GM23248 (cell line): Measurements from ENCODE around the gene AP1M1. TPM values are rescaled to one million over a fixed set of nuclear protein-coding genes. Genes with fewer than 3 reads are reported as not detected.

Source experiments
- DNase-seq: peaks from one replicate; pipeline ENCODE4 v3.0.0-alpha.2; 2015
- H2AFZ ChIP-seq: fragments of 200-600 bp; sonication (generic); 2 replicates; pipeline ENCODE4 v1.6.1; 2016; ENCODE audit warnings: antibody characterized with exemption
- H3F3A ChIP-seq: fragments of 200-600 bp; sonication (generic); 2 replicates; pipeline ENCODE4 v1.6.1; 2016; ENCODE audit warnings: mild to moderate bottlenecking, antibody characterized with exemption, mixed run types; ENCODE audit not compliant: insufficient read depth
- H3K27ac ChIP-seq: fragments of 200-600 bp; sonication (generic); 2 replicates; pipeline ENCODE4 v1.5.1; 2016; ENCODE audit warnings: mild to moderate bottlenecking
- H3K27me3 ChIP-seq: fragments of 200-600 bp; sonication (generic); replicated peaks from 2 replicates; pipeline ENCODE4 v1.6.1; 2016; ENCODE audit warnings: mild to moderate bottlenecking; ENCODE audit not compliant: insufficient read depth
- H3K36me3 ChIP-seq: fragments of 200-600 bp; sonication (generic); 2 replicates; pipeline ENCODE4 v1.6.1; 2016; ENCODE audit warnings: low read depth, mild to moderate bottlenecking
- H3K4me1 ChIP-seq: fragments of 200-600 bp; sonication (generic); 2 replicates; pipeline ENCODE4 v1.6.1; 2016; ENCODE audit warnings: mild to moderate bottlenecking; ENCODE audit not compliant: insufficient read depth
- H3K4me2 ChIP-seq: fragments of 200-600 bp; sonication (generic); one replicate; pipeline ENCODE4 v1.6.1; 2016; ENCODE audit warnings: mild to moderate bottlenecking; ENCODE audit not compliant: unreplicated experiment
- H3K4me3 ChIP-seq: fragments of 200-600 bp; sonication (generic); 2 replicates; pipeline ENCODE4 v1.5.1; 2016; ENCODE audit warnings: mild to moderate bottlenecking
- H3K79me2 ChIP-seq: fragments of 200-600 bp; sonication (generic); 2 replicates; pipeline ENCODE4 v1.6.1; 2016; ENCODE audit warnings: mild to moderate bottlenecking; ENCODE audit not compliant: insufficient read depth
- H3K9ac ChIP-seq: fragments of 200-600 bp; sonication (generic); 2 replicates; pipeline ENCODE4 v1.6.1; 2016; ENCODE audit warnings: mild to moderate bottlenecking
- H3K9me2 ChIP-seq: fragments of 200-600 bp; sonication (generic); 2 replicates; pipeline ENCODE4 v1.6.1; 2016; ENCODE audit warnings: mixed run types, mild to moderate bottlenecking, moderate library complexity; ENCODE audit not compliant: insufficient read depth
- H3K9me3 ChIP-seq: fragments of 200-600 bp; sonication (generic); one replicate; pipeline ENCODE4 v1.6.1; 2017; ENCODE audit warnings: low read depth
- H4K20me1 ChIP-seq: fragments of 200-600 bp; sonication (generic); 2 replicates; pipeline ENCODE4 v1.6.0; 2016; ENCODE audit not compliant: insufficient read depth
- EZH2 ChIP-seq: fragments of 200-600 bp; sonication (generic); IDR thresholded peaks from 2 replicates; pipeline ENCODE4 v1.6.1; 2018; ENCODE audit warnings: antibody characterized with exemption, mild to moderate bottlenecking; ENCODE audit not compliant: insufficient read depth, poor library complexity, severe bottlenecking
- EZH2phosphoT487 ChIP-seq: fragments of 200-600 bp; sonication (generic); IDR thresholded peaks from 2 replicates; pipeline ENCODE4 v1.6.1; 2018; ENCODE audit warnings: antibody characterized with exemption, moderate library complexity, mild to moderate bottlenecking, low read depth; ENCODE audit not compliant: insufficient read depth
- WGBS, 2 experiments: methylation state at CpG; one replicate each; pipeline ENCODE4 v1.1.6; 2015 to 2017; ENCODE audit warnings: low lambda C conversion rate in 2 of 2, low coverage in 1 of 2; ENCODE audit errors: missing lambda C conversion rate in 2 of 2; 5-methylcytosine and 5-hydroxymethylcytosine counted together
- in situ Hi-C: fragments of 300-500 bp; cut with MboI; formaldehyde crosslinking; loops from 2 replicates; pipeline ENCODE4 v1.15.0; 2020
- polyA plus RNA-seq: library from polyadenylated mRNA; unstranded; fragments of >200 nt; fragmentation: Nextera tagmentation; extraction: Ambion mirVana; gene quantifications from 2 replicates; pipeline ENCODE4 v1.2.1, GENCODE V29; 2016
- total RNA-seq: library from RNA; depleted of rRNA; stranded (reverse); fragments of >200 nt; shearing (Covaris generic); gene quantifications from 2 replicates; pipeline ENCODE4 v1.2.3, GENCODE V29; 2014

AP1M1 gene
- total and polyA plus RNA-seq, 2 experiments from 2014 or later, result 90.0 to 96.2 TPM

- Histone ChIP-seq H3K4me3 (no peak overlapping the region), H3K9ac (no peak overlapping the region), H3K4me2 (no peak overlapping the region), H3K79me2 (no peaks in the 10 kb centered on the region), H3K9me3 (no peaks in the 10 kb centered on the region), H3K9me2 (no peaks in the 10 kb centered on the region), H3K4me1 (no peaks in the 10 kb centered on the region), H3K27ac (no peak overlapping the region), H3F3A (no peaks in the 10 kb centered on the region), H3K27me3 (no peaks in the 10 kb centered on the region), H2AFZ (no peak overlapping the region), H4K20me1 (no peaks in the 10 kb centered on the region), H3K36me3 (peaks cover 11% of the 10 kb centered on the region; the same call in 1 of the 2 replicates)
- no peak for DNase-seq
- in situ Hi-C loops, result no loop called here
- 96 to 97% methylated on average over 16 of the region's 16 CpGs for WGBS, 2 experiments
- no peak for TF ChIP-seq EZH2
- TF ChIP-seq EZH2phosphoT487, result no peak
These were observed 34.4 kb downstream of the AP1M1 start for GRCh38 chr19:16232127-16232526.

GRCh38 chr19:16232568-16232967, 34.9 kb downstream of the AP1M1 start:
- H3K36me3 ChIP-seq, result peaks cover 11% of the 10 kb centered on the region; the same call in 1 of the 2 replicates
- no peak overlapping the region for H3K27ac ChIP-seq
- H4K20me1 ChIP-seq, result no peaks in the 10 kb centered on the region
- H3K27me3 ChIP-seq, result no peaks in the 10 kb centered on the region
- H3K4me2 ChIP-seq, result no peak overlapping the region
- in situ Hi-C loops, result no loop called here
- 94 to 95% methylated on average over 12 to 13 of the region's 13 CpGs for WGBS, 2 experiments
- no peaks in the 10 kb centered on the region for H3K9me2 ChIP-seq
- DNase-seq, result no peak
- H2AFZ ChIP-seq, result no peak overlapping the region
- H3K4me1 ChIP-seq, result no peaks in the 10 kb centered on the region
- H3K4me3 ChIP-seq, result no peak overlapping the region
- TF ChIP-seq EZH2, result no peak
- TF ChIP-seq EZH2phosphoT487, result no peak
- no peaks in the 10 kb centered on the region for H3K79me2 ChIP-seq
- H3K9me3 ChIP-seq, result no peaks in the 10 kb centered on the region
- H3F3A ChIP-seq, result no peaks in the 10 kb centered on the region
- no peak overlapping the region for H3K9ac ChIP-seq

GRCh38 chr19:16233081-16233776, 35.5 kb downstream of the AP1M1 start:
- H3K27ac ChIP-seq, result no peak overlapping the region
- H2AFZ ChIP-seq, result no peak overlapping the region
- DNase-seq, result no peak
- no peaks in the 10 kb centered on the region for H3K4me1 ChIP-seq
- in situ Hi-C loops, result no loop called here
- H3K79me2 ChIP-seq, result no peaks in the 10 kb centered on the region
- H3K4me2 ChIP-seq, result no peak overlapping the region
- H3K9me2 ChIP-seq, result no peaks in the 10 kb centered on the region
- no peaks in the 10 kb centered on the region for H3K27me3 ChIP-seq
- WGBS, 2 experiments, result 93 to 95% methylated on average over 17 of the region's 19 CpGs
- no peak for TF ChIP-seq EZH2phosphoT487
- TF ChIP-seq EZH2, result no peak
- no peak overlapping the region for H3K9ac ChIP-seq
- H3K9me3 ChIP-seq, result no peaks in the 10 kb centered on the region
- peaks cover 11% of the 10 kb centered on the region; the same call in 1 of the 2 replicates for H3K36me3 ChIP-seq
- H4K20me1 ChIP-seq, result no peaks in the 10 kb centered on the region
- H3K4me3 ChIP-seq, result no peak overlapping the region
- no peaks in the 10 kb centered on the region for H3F3A ChIP-seq

- H3K27ac ChIP-seq, result no peak overlapping the region
- WGBS, 2 experiments, result 89 to 95% methylated on average over 11 to 14 of the region's 19 CpGs
- DNase-seq, result no peak
These were observed 36.3 kb downstream of the AP1M1 start for GRCh38 chr19:16233836-16234551.

More at GRCh38 chr19:16233836-16234551, 36.3 kb downstream of the AP1M1 start:
- no peak overlapping the region for H3K4me2 ChIP-seq
- H3F3A ChIP-seq, result no peaks in the 10 kb centered on the region
- H3K4me3 ChIP-seq, result no peak overlapping the region
- H3K79me2 ChIP-seq, result no peaks in the 10 kb centered on the region
- no peak overlapping the region for H3K9ac ChIP-seq
- no peak overlapping the region for H2AFZ ChIP-seq
- no peak for TF ChIP-seq EZH2phosphoT487
- TF ChIP-seq EZH2, result no peak
- H3K36me3 ChIP-seq, result peaks cover 11% of the 10 kb centered on the region; the same call in 1 of the 2 replicates
- H3K27me3 ChIP-seq, result no peaks in the 10 kb centered on the region
- no peaks in the 10 kb centered on the region for H3K4me1 ChIP-seq
- H4K20me1 ChIP-seq, result no peaks in the 10 kb centered on the region
- in situ Hi-C loops, result no loop called here
- no peaks in the 10 kb centered on the region for H3K9me3 ChIP-seq
- H3K9me2 ChIP-seq, result no peaks in the 10 kb centered on the region
